Psoas muscle (tissue), 8 donors: Measurements from ENCODE around the gene CFAP46. TPM values are rescaled to one million over a fixed set of nuclear protein-coding genes. Genes with fewer than 3 reads are reported as not detected.

ENCODE experiments used
- ATAC-seq, 4 donors: fragments of 200-7000 bp; cut with Tn5 transposase; one replicate each; pipeline ENCODE4 v1.9.1; 2020; ENCODE audit warnings: moderate library complexity in 3 of 4, mild to moderate bottlenecking in 2 of 4
- DNase-seq, 2 donors: peaks; one replicate each; pipeline ENCODE4 v3.0.0-alpha.2; 2020
- H3K27ac ChIP-seq: fragments of 200-600 bp; one replicate; pipeline ENCODE4 v1.8.0; 2022
- H3K27me3 ChIP-seq, 3 donors: fragments of 200-600 bp in 1 of 3; one replicate each; pipeline versions ENCODE4 v1.6.1 to v1.8.0; 2013 to 2022; ENCODE audit warnings: low read length in 2 of 3, mild to moderate bottlenecking in 2 of 3, moderate library complexity in 1 of 3; ENCODE audit not compliant: insufficient read depth in 3 of 3
- H3K36me3 ChIP-seq, 2 donors: fragments of 200-600 bp in 1 of 2; one replicate each; pipeline versions ENCODE4 v1.6.1 to v1.8.0; 2013 to 2022; ENCODE audit warnings: low read depth in 1 of 2, mild to moderate bottlenecking in 1 of 2, moderate library complexity in 1 of 2; ENCODE audit not compliant: insufficient read depth in 1 of 2
- H3K4me1 ChIP-seq: fragments of 200-600 bp; one replicate; pipeline ENCODE4 v1.8.0; 2022
- H3K4me3 ChIP-seq: fragments of 200-600 bp; one replicate; pipeline ENCODE4 v1.8.0; 2022; ENCODE audit warnings: mild to moderate bottlenecking
- H3K9me3 ChIP-seq: fragments of 200-600 bp; one replicate; pipeline ENCODE4 v1.8.0; 2022
- WGBS, 3 donors: extraction: QIAGEN DNeasy Blood & Tissue Kit; methylation state at CpG; one replicate each; pipeline versions ENCODE4 v1.1.6 to v1.1.7; 2013; 5-methylcytosine and 5-hydroxymethylcytosine counted together
- intact Hi-C, 2 donors: fragments of 100-400 bp; cut with DNase I; formaldehyde crosslinking; loops; one replicate each; pipeline versions ENCODE4 v1.11.0 to v1.14.2; 2022
- polyA plus RNA-seq, 3 donors: library from polyadenylated mRNA; stranded (reverse); fragments of 200-250 nt; gene quantifications; one replicate each; pipeline ENCODE4 v1.2.3, GENCODE V29; 2013
- total RNA-seq, 4 donors: library from RNA; stranded (reverse); fragmentation: NEBNext Ultra II Directional in 2 of 4; extraction: Animal tissue kit (Norgen Biotek cat#: 25700) in 2 of 4; gene quantifications; one replicate each; pipeline versions ENCODE4 v1.2.1 to v1.2.4, GENCODE V29; 2021 to 2023
- TF ChIP-seq, protein P1 (sequence below): fragments of 200-600 bp; IDR thresholded peaks from one replicate; pipeline ENCODE4 v1.8.0; 2022; ENCODE audit warnings: antibody characterized with exemption
- donor health status: healthy with polysubstance abuse.
- donor health status: DM: no; HTN: no; CAD: no; lungs with moderate emphysema.
- donor health status: Bipolar disorder and iron deficiency.
- donor health status: healthy.
- donor health status: DM: yes; HTN: yes; CAD: no.
- donor health status: DM: no; HTN: no; CAD: no.
- donor health status: DM: no; HTN: no; CAD: no.
- donor health status: DM: yes; HTN: yes; CAD: no.

Gene CFAP46
- total and polyA plus RNA-seq, 7 donors, result 3.9 to 25.4 (median 13.8) TPM

- 70 to 79% (median 70%) methylated on average over 8 of the region's 8 CpGs for WGBS, 3 donors
Measured at GRCh38 chr10:132973903-132974241, 31.5 kb upstream of the CFAP46 start.

DNA sequence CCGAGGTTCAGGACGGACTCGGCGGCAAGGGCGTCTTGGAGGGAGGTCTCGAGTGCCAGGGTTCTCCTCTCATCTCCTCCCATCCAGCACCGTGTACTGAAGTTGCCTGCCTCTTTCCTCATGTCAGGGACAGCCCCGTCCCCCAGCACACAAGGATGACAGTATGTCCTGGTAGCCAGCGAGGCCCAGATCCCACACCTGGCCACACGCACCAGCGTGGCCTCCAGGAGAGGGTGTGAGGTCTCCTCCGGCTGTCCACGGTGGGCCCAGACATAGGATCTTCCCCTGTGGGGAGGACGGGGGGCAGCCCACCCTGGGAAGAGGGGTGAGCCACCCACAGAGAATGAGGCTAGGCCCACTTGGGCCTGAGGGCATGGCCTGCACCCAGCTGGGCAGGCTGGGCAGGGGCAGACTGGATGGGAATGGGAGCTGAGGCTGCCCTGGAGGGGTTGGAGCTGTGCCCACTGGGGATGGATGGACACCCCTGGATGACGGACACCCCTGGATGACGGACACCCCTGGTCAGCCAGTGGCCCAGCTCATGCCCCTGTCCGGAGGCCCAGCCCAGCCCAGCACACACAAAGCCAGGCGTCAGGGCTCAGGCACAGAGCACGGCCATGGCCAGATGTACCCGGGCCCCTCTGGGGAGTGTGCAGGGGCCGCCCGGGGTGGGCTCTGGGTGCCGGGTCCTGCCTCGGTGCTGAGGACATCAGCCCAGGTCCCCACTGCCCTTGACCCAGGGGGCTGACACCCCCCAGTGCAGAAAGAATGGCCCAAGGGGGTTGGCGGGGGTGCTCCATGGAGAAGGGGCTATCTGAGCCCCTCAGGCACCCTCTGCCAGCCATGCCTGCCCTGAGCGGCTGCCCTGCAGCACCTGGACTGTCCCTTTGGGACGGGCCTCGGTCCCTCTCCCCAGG lies 30.9 kb upstream of the CFAP46 start:
- H3K4me3 ChIP-seq, result no peak overlapping the region
- DNase-seq (peak in 1 of 2 donors; percentile 35), ATAC-seq (no peak)
- H3K4me1 ChIP-seq, result no peaks in the 10 kb centered on the region
- H3K27me3 ChIP-seq, result peaks cover 0 to 58% (median 14%) of the 10 kb centered on the region in 3 donors
- TF ChIP-seq, protein P1, sequence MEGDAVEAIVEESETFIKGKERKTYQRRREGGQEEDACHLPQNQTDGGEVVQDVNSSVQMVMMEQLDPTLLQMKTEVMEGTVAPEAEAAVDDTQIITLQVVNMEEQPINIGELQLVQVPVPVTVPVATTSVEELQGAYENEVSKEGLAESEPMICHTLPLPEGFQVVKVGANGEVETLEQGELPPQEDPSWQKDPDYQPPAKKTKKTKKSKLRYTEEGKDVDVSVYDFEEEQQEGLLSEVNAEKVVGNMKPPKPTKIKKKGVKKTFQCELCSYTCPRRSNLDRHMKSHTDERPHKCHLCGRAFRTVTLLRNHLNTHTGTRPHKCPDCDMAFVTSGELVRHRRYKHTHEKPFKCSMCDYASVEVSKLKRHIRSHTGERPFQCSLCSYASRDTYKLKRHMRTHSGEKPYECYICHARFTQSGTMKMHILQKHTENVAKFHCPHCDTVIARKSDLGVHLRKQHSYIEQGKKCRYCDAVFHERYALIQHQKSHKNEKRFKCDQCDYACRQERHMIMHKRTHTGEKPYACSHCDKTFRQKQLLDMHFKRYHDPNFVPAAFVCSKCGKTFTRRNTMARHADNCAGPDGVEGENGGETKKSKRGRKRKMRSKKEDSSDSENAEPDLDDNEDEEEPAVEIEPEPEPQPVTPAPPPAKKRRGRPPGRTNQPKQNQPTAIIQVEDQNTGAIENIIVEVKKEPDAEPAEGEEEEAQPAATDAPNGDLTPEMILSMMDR, result no peak
- no peaks in the 10 kb centered on the region for H3K36me3 ChIP-seq
- intact Hi-C loops, result no loop called here
- peaks cover 5% of the 10 kb centered on the region for H3K9me3 ChIP-seq
- H3K27ac ChIP-seq, result no peak overlapping the region
- WGBS, 3 donors, result 82 to 92% (median 85%) methylated on average over 28 of the region's 28 CpGs

More at GRCh38 chr10:132973903-132974241, 31.5 kb upstream of the CFAP46 start:
- Histone ChIP-seq H3K36me3 (no peaks in the 10 kb centered on the region), H3K4me1 (no peaks in the 10 kb centered on the region), H3K27ac (no peak overlapping the region), H3K9me3 (peaks cover 5% of the 10 kb centered on the region), H3K4me3 (no peak overlapping the region), H3K27me3 (peaks cover 0 to 57% (median 14%) of the 10 kb centered on the region in 3 donors)
- DNase-seq, result no peak
- intact Hi-C loops, result no loop called here
- TF ChIP-seq, protein P1, result no peak
- ATAC-seq, result no peak

DNA sequence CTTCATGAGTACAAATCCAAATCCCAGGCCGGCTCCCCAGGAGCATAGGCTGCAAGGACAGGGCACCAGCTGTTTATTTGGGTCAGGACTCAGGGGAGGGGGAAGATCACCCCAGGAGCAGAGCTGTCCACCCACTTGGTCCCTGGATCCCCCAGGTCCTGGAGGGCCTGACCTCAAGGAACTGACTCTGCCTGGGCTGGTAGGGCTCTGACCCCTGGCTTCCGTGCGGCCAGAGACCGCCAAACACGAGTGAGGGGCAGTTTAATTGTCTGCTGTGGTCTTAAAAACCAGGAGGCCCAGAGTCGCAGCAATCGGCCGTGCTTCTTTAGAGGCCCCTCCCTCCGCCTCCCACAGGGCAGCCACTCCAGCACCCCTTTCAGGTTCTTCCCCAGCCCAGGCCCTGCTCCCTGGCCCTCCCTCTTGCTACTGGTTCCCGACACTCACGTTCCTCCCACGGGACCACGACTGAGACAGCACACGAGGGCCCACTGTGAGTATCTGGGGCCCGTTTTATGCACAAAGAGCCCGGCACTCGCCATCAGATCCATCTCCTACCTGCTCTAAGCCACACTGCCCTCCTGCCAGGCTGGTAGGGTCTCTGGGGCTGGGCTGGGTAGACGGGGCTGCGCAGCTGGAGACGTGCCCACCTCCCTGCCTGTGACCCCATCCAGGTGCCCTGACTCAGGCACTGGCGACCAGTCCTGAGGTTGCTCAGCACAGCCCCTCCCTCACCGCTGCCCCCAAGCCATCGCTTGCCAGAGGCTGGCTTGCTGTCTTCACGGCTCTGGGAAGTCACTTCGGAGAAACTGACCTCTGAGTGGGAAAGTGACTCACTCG lies 30.0 kb upstream of the CFAP46 start:
- TF ChIP-seq, protein P1, result no peak
- WGBS, 3 donors, result 64 to 72% (median 72%) methylated on average over 26 of the region's 26 CpGs
- Histone ChIP-seq H3K4me3 (no peak overlapping the region), H3K36me3 (no peaks in the 10 kb centered on the region), H3K27ac (no peak overlapping the region), H3K4me1 (no peaks in the 10 kb centered on the region), H3K9me3 (peaks cover 5% of the 10 kb centered on the region), H3K27me3 (peaks cover 0 to 66% (median 11%) of the 10 kb centered on the region in 3 donors)
- DNase-seq (peak in 1 of 2 donors; percentile 23), ATAC-seq (no peak)
- intact Hi-C loops, result no loop called here

DNA sequence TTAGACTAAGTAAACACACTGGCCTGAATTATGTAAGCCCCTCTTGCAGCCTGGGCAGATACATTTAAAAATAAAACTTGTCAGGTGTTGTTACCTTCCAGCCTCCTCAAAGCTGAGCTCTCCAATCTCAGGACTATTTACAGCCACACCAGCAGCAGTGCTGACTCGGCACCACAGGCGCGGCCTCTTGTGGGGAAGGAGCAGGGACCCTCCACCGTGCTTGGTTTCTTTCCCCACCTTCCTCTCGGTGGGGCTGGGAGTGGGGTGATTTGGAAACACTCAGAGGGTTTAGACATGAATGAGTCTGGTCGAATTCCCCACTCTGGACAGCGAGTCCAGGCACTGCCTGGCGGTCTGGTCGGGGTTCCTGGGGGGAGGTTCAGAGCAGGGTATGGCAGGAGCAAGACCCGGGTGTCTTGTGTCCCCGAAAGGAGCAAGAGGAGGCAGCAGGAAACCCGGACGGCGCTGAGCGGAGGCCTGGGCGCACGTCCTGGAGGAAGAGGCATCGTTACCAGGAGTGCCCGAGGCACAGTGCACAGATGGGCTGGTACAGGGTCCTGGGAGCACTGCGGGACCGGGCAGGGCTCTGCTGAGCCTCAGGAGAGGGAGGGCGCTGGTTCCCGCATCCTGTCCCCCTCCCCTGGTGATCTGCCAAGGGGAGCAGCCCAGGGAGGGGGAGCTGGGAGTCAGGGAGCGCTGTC lies 29.2 kb upstream of the CFAP46 start:
- WGBS, 3 donors, result 44 to 50% (median 48%) methylated on average over 24 of the region's 24 CpGs
- Histone ChIP-seq H3K4me3 (no peak overlapping the region), H3K9me3 (peaks cover 5% of the 10 kb centered on the region), H3K36me3 (no peaks in the 10 kb centered on the region), H3K27ac (no peak overlapping the region), H3K27me3 (peaks cover 0 to 65% (median 9%) of the 10 kb centered on the region in 3 donors), H3K4me1 (no peaks in the 10 kb centered on the region)
- intact Hi-C loops, result no loop called here
- DNase-seq, result peak in 1 of 2 donors; percentile 48
- ATAC-seq, result no peak
- TF ChIP-seq, protein P1, result no peak
